Endothelial cell of umbilical vein (primary cell): Measurements from ENCODE around the gene ZNF106.

Source experiments
- CTCF ChIP-seq, 2 donors: IDR thresholded peaks; 1 replicate in 1 of 2; 2 replicates in 1 of 2; pipeline ENCODE4 v1.5.1; 2011; ENCODE audit warnings: low read length in 2 of 2, mild to moderate bottlenecking in 2 of 2, moderate library complexity in 2 of 2, control low read depth in 1 of 2, inconsistent platforms in 1 of 2, low read depth in 1 of 2; ENCODE audit not compliant: insufficient read depth in 1 of 2; ENCODE audit errors: extremely low read depth in 1 of 2
- EZH2 ChIP-seq: IDR thresholded peaks from 2 replicates; pipeline ENCODE4 v1.6.1; 2012; ENCODE audit warnings: borderline replicate concordance, low read depth, mild to moderate bottlenecking, moderate library complexity, low read length, inconsistent platforms; ENCODE audit not compliant: severe bottlenecking
- FOS ChIP-seq: IDR thresholded peaks from 2 replicates; pipeline ENCODE4 v1.6.1; 2011; ENCODE audit warnings: mild to moderate bottlenecking, low read length, moderate library complexity, borderline replicate concordance; ENCODE audit not compliant: insufficient read depth
- JUN ChIP-seq: IDR thresholded peaks from 2 replicates; pipeline ENCODE4 v1.6.1; 2011; ENCODE audit warnings: borderline replicate concordance, low read depth; ENCODE audit not compliant: insufficient read length, insufficient read depth
- MAX ChIP-seq: IDR thresholded peaks from 2 replicates; pipeline ENCODE4 v1.6.1; 2011; ENCODE audit not compliant: insufficient read depth, insufficient read length
- POLR2A ChIP-seq: IDR thresholded peaks from 2 replicates; pipeline ENCODE4 v1.6.1; 2012; ENCODE audit warnings: low read depth, mild to moderate bottlenecking, control low read depth, low read length
- POLR2AphosphoS5 ChIP-seq: IDR thresholded peaks from 2 replicates; pipeline ENCODE4 v1.6.1; 2012; ENCODE audit warnings: low read depth, mild to moderate bottlenecking, control low read depth, low read length, moderate library complexity; ENCODE audit not compliant: insufficient read depth

GRCh38 chr15:42490291-42490670 lies 660 bp downstream of the ZNF106 start:
- TF ChIP-seq CTCF (IDR thresholded peaks at IDR 0.05; ENCODE audit: extremely low read depth in 1 of 2, insufficient read depth in 1 of 2, low read depth in 1 of 2, low read length in 2 of 2), result no peak
- TF ChIP-seq POLR2A, result no peak
- no peak for TF ChIP-seq POLR2AphosphoS5
- no peak for TF ChIP-seq FOS
- no peak for TF ChIP-seq EZH2
- no peak for TF ChIP-seq JUN
- no peak for TF ChIP-seq MAX
